H1 (cell line): ENCODE data around the gene EVX2. TPM values are rescaled to one million over a fixed set of nuclear protein-coding genes. Genes with fewer than 3 reads are reported as not detected.

Source experiments
- BRCA1 ChIP-seq: IDR thresholded peaks from 2 replicates; pipeline ENCODE4 v1.6.1; 2012; ENCODE audit warnings: low read depth, low read length, improper control_type of control experiment
- CBX8 ChIP-seq: fragments of 300-800, 300-1000 bp; sonication (generic); IDR thresholded peaks from 2 replicates; pipeline ENCODE4 v1.7.1; 2016; ENCODE audit warnings: low read depth, low read length, borderline replicate concordance
- CTBP2 ChIP-seq: IDR thresholded peaks from 2 replicates; pipeline ENCODE4 v1.7.0; 2011; ENCODE audit warnings: borderline replicate concordance, mild to moderate bottlenecking, moderate library complexity, mixed read lengths, low read length; ENCODE audit not compliant: insufficient read depth, insufficient read length
- GABPA ChIP-seq: IDR thresholded peaks from 2 replicates; pipeline ENCODE4 v1.6.1; 2011; ENCODE audit warnings: mild to moderate bottlenecking, low read length, moderate library complexity, borderline replicate concordance; ENCODE audit not compliant: insufficient read depth
- JUN ChIP-seq: IDR thresholded peaks from 2 replicates; pipeline ENCODE4 v1.6.1; 2011; ENCODE audit warnings: low read depth, mild to moderate bottlenecking, improper control_type of control experiment, low read length
- JUND ChIP-seq: IDR thresholded peaks from 2 replicates; pipeline ENCODE4 v1.6.1; 2011; ENCODE audit warnings: mild to moderate bottlenecking, improper control_type of control experiment, low read length
- KDM1A ChIP-seq: fragments of 200-600, 300-600 bp; sonication (generic); IDR thresholded peaks from 2 replicates; pipeline ENCODE4 v1.7.1; 2016; ENCODE audit warnings: mild to moderate bottlenecking, low read length, borderline replicate concordance
- KDM4A ChIP-seq: IDR thresholded peaks from one replicate; pipeline ENCODE4 v1.7.1; 2012; ENCODE audit warnings: low read depth, mild to moderate bottlenecking, moderate library complexity, low read length, inconsistent platforms; ENCODE audit not compliant: severe bottlenecking
- MAFK ChIP-seq: IDR thresholded peaks from 2 replicates; pipeline ENCODE4 v1.6.1; 2012; ENCODE audit warnings: low read depth, mild to moderate bottlenecking, improper control_type of control experiment, low read length
- RNF2 ChIP-seq: fragments of 200-900, 300-1000 bp; sonication (generic); IDR thresholded peaks from 2 replicates; pipeline ENCODE4 v1.7.1; 2016; ENCODE audit warnings: borderline replicate concordance, low read depth, mild to moderate bottlenecking, antibody characterized with exemption, low read length; ENCODE audit not compliant: poor library complexity, severe bottlenecking; ENCODE audit errors: missing control alignments
- SIX5 ChIP-seq: IDR thresholded peaks from 2 replicates; pipeline ENCODE4 v1.6.1; 2011; ENCODE audit warnings: mild to moderate bottlenecking, low read depth, low read length
- polyA plus RNA-seq, 7 experiments: library from polyadenylated mRNA; depleted of rRNA in 3 of 7; stranded (reverse) in 5 of 7; unstranded in 2 of 7; fragments of >200 nt in 5 of 7; fragments of 200-250 nt in 2 of 7; gene quantifications; 1 replicate in 5 of 7; 2 replicates in 1 of 7; 4 replicates in 1 of 7; pipeline versions ENCODE4 v1.2.1 to v1.2.3, GENCODE V29; 2011 to 2013; ENCODE audit warnings: missing spikeins in 2 of 7, mixed read lengths in 2 of 7
- total RNA-seq: library from RNA; stranded (reverse); fragmentation: NEBNext Ultra II Directional; extraction: Animal tissue kit (Norgen Biotek cat#: 25700); gene quantifications from 2 replicates; pipeline ENCODE4 v1.2.1, GENCODE V29; 2021

The EVX2 gene
- total and polyA plus RNA-seq, 2 of the 8 experiments (the other 6 are each of a cell fraction or from before 2014, with no cell fraction given), result not detected

GRCh38 chr2:176132205-176133171 lies 48.7 kb upstream of the EVX2 start (continued):
- TF ChIP-seq SIX5 (no peak), CTBP2 (no peak), JUN (no peak), GABPA (no peak), JUND (no peak), RNF2 (peak; percentile 99), BRCA1 (no peak), MAFK (no peak), KDM4A (no peak), KDM1A (no peak), CBX8 (0 out of 2 replicates have a peak, but pooled peaks have one; percentile 57)
- TF ChIP-seq, all 59 proteins: peak for 4
